Stimulated activated CD4-positive, alpha-beta T cell treated with anti-CD3 and anti-CD28 coated beads, Interleukin-2, amount 100 ng/mL, for 48 hours (primary cell): Measurements from ENCODE around the gene CCL27.

ENCODE experiments used
- DNase-seq, 2 donors: peaks; one replicate each; pipeline ENCODE4 v3.0.0-alpha.2; 2020

The CCL27 gene

DNA sequence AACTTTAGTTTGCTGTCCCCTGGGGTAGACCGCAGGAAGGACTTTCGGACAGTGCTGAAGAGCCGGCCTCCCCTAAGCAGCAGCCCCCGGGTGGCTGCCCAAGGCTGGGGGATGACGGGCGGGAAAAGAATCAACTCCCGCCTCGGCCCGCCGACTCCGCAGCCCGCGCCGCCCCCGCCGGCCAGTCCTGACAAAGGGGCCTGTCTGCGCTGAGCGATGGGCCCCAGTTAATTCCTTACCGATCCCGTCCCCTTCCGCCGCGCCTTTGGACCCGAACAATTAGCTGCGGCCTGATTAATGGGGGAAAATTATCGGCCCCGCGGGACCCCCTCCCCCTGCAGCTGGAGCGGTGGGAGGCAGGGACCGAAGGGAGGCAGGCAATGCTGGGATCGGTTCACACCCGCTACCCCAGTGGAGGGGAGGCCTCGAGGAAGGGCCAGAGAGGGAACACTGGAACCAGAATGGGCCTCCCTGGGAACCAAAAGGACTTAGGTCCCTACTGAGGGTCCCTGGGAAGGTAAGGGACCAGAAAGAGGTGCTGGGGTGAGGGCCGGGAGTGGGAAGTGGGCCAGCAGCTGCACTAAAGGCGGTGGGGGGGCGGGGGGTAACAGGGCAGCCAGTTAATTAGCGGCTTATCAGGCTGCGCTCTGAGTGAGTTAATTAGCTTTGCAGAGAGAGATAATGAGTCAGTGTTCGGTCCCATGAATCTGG lies 37.8 kb downstream of the CCL27 start:
- no peak for DNase-seq

GRCh38 chr9:34623374-34624235 lies 38.9 kb downstream of the CCL27 start:
- DNase-seq = no peak

GRCh38 chr9:34620061-34620994 lies 42.1 kb downstream of the CCL27 start, which contains the start of gene DCTN3:
Gene DCTN3, minus strand, starts transcription at chr9:34620495. Its CDS starts 31 bp downstream, at chr9:34620464.
- DNase-seq = peak; percentile 78 to 80

DNA sequence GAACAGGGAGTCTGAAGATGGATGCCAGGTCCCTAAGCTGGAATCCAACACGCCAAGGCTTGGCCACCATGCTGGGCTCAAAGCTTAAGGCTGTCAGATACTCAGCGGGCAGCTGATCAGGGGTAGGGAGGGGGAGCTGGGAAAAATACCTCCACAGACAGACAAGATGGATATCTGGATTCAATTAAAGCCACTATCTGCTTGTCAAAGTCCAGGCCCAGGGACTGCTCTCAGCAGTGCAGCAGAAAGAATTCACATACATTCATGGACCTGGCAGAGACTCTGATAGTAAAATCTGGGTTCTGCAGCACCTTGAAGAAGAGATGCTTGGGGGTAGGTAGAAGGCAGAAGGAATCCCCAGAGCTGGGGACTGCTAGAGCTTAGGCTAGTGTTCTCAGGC lies 47.3 kb downstream of the CCL27 start:
- no peak for DNase-seq

GRCh38 chr9:34612788-34613390 lies 49.6 kb downstream of the CCL27 start:
- DNase-seq = peak; percentile 71
